GM18907 (cell line): ENCODE results near the gene SCLY.
"Not testable (repeated sequence)": the region's sequence is repeated elsewhere in the genome, so short reads cannot be mapped to it uniquely, and the experiment has no call there.

Source experiments
- ATAC-seq: cut with Tn5 transposase; IDR thresholded peaks from one replicate; pipeline ENCODE4 v1.9.1; 2021; ENCODE audit warnings: mild to moderate bottlenecking, moderate library complexity; ENCODE audit not compliant: unreplicated experiment

Gene SCLY

GRCh38 chr2:238039985-238040384, 20.8 kb upstream of the SCLY start:
- ATAC-seq, result no peak

- ATAC-seq, result no peak
Observed at GRCh38 chr2:238040918-238041317, 19.9 kb upstream of the SCLY start.

GRCh38 chr2:238042090-238042489, 18.7 kb upstream of the SCLY start:
- no peak for ATAC-seq

GRCh38 chr2:238042849-238043584, 17.8 kb upstream of the SCLY start:
- ATAC-seq, result no peak

- no peak for ATAC-seq
Observed at GRCh38 chr2:238043851-238044250, 16.9 kb upstream of the SCLY start.

- no peak for ATAC-seq
Observed at GRCh38 chr2:238045575-238045974, 15.2 kb upstream of the SCLY start.

GRCh38 chr2:238046725-238047270, 14.0 kb upstream of the SCLY start:
- no peak for ATAC-seq

- ATAC-seq, result no peak
Observed at GRCh38 chr2:238053191-238053776, 7.5 kb upstream of the SCLY start.

GRCh38 chr2:238055841-238056240, 5.0 kb upstream of the SCLY start:
- no peak for ATAC-seq

GRCh38 chr2:238057696-238058575, 2.9 kb upstream of the SCLY start:
- not testable (repeated sequence) for ATAC-seq

GRCh38 chr2:238059505-238059904, 1.3 kb upstream of the SCLY start:
- no peak for ATAC-seq

- ATAC-seq, result no peak
Observed at GRCh38 chr2:238060096-238060541, 682 bp upstream of the SCLY start.

GRCh38 chr2:238061315-238062202, 758 bp downstream of the SCLY start:
- peak; percentile 26 for ATAC-seq

- no peak for ATAC-seq
Observed at GRCh38 chr2:238063414-238064189, 2.8 kb downstream of the SCLY start.

- no peak for ATAC-seq
Observed at GRCh38 chr2:238064376-238064775, 3.6 kb downstream of the SCLY start.

- ATAC-seq, result no peak
Observed at GRCh38 chr2:238065071-238065846, 4.5 kb downstream of the SCLY start.

GRCh38 chr2:238066218-238066617, 5.4 kb downstream of the SCLY start:
- no peak for ATAC-seq

- not testable (repeated sequence) for ATAC-seq
Observed at GRCh38 chr2:238066718-238067117, 5.9 kb downstream of the SCLY start.

GRCh38 chr2:238067939-238068338, 7.1 kb downstream of the SCLY start:
- no peak for ATAC-seq
